HG03571 (cell line): ENCODE data around the gene HMCN2.

Experiments
- ATAC-seq: cut with Tn5 transposase; IDR thresholded peaks from one replicate; pipeline ENCODE4 v1.9.1; 2021; ENCODE audit not compliant: unreplicated experiment

HMCN2 gene

DNA sequence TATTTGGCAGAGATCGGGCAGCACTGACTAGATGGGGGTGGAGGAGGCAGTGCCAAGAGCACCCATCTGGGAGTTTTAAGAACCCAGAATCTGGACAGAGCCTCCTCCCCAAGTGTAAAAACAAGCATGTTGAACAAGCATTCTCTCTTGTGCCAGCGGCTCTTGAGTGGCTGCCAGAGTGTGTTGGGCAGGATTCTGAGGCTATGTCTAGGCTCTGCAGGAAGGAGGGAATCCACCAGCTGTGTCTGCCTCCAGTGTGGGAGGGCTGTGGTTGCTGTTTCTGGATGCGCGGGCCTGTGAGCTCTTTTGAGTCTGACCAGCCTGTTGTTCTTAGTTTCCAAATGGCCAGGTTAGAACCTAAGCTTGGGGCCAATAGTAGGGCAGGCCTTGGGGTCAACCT is 39.8 kb downstream of the HMCN2 start:
- no peak for ATAC-seq

DNA sequence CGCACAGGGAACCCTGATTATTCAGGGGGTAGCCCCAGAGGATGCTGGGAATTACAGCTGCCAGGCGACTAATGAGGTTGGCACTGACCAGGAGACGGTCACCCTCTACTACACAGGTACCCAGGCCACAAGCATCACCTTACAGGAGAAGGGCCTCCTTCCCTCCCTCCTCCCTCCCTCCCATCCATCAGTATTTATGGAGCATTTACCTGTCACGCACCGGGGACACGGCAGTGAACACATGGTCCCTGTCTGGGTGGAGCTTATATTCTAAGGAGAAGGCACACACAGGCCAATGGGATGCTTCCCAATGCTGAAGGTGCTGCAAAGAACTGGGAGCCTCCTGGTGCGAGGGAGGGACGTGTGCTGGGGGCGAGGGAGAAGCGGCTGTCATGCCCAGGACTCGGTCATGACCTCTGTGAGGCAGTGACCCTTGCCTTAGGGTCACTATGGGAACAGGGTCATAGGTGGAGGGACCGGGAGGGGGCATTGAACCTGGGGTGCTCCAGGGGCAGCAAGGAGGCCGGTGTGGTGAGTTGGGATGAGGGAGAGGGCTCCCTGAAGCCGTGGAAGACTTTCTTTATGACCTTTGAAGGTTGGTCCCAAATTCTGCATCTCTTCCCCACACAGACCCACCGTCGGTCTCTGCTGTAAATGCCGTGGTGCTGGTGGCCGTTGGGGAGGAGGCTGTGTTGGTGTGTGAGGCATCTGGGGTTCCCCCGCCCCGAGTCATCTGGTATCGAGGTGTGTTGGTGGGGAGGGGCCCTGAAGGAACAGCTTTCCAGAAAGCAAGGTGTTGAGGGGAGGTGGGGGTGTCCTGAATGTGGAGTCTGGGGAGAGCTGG is 41.5 kb downstream of the HMCN2 start:
- ATAC-seq = no peak

DNA sequence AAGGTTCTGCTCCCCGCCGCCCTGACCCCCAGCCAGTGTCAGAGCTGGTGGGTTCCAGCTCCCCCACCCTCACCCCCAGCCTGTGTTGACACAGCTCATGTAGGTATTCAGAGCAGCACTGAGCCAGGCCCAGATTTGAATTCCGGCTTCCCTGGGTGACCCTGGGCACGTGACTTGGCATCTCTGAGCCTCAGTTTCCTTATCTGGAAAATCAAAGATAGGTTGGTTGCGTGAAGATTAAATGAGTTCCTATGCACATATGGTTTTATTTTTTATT is 42.0 kb downstream of the HMCN2 start:
- no peak for ATAC-seq

DNA sequence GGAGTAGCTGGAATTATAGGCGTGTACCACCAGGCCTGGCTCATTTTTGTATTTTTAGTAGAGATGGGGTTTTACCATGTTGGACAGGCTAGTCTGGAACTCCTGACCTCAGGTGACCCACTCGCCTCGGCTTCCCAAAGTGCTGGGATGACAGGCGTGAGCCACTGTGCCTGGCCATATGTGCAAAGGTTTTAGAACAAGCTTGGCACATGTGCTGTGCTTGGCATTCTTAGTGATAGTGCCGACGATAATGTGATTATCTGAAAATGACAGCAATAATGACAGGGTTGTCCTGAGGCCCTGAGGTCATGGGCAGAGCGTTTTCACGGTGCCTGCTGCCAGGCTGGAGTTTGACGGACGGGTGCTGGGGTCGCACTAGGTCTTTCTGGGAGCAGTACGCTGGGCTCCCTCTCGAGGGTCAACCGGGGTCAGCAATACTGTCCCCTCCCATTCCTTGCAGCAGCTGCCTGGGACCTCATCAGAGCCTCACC is 42.6 kb downstream of the HMCN2 start:
- no peak for ATAC-seq

DNA sequence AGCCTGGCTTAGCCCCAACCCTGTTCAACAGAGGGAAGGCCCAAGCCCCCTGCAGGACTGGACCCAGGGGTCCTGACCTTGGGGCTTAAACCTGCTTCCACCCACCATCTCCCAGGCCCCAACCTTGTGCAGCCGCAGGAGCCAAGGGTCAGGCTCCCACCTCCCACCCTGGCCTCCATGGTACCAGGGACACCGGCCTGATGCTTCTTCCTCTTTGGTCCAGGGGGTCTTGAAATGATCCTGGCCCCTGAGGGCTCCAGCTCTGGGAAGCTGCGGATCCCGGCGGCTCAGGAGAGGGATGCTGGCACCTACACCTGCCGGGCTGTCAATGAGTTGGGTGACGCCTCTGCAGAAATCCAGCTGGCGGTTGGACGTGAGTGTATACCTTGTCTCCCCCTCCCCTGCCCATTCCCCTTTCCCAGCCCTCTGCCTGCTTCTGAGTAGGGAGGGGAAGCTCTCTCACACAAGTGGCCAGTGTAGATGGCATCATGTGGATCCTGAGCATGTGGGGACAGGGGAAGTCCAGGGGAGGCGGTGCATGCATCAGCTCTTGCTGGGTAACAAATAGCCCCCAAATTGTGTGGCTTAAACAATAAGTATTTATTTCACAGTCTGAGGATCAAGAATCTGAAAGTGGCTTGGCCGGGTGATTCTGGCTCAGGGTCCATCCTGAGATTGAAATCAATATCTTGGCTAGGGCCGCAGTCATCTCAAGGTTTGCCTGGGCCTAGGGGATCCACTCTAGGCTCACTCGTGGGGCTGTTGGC is 44.3 kb downstream of the HMCN2 start:
- ATAC-seq = no peak

DNA sequence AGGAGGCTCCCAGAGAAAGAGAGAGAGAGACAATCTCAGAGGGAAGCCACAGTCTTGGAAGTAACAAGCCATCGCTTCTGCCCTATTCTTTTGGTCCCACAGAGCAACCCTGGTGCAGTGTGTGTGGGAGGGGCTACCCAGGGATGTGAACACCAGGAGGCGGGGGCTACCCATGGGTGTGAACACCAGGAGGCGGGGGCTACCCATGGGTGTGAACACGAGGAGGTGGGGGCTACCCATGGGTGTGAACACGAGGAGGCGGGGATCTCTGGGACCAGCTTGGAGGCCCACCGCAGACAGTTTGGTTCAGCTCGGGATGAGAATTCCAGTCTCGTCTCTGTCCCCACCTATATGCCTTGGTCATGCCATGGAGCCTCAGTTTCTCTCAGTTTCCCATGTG is 44.9 kb downstream of the HMCN2 start:
- ATAC-seq = no peak

DNA sequence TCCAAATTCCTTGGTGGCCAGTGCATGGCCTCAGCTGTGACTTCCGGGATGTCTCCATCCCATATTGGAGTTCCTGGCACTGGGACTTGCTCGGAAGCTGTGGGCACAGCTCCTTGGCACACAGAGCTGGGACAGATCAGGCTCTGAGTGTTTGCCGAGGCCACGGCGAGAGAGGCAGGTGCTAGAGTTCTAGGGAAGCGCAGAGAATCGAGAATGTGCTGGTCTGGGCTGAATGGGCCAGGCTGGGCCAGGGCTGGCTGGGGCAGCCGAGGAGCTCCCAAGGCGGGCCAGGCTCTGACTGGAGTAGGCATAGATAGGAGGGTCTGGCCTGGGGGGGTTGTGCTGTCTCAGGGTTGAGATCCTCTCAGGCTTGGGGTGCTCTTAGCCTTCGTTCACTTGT is 45.4 kb downstream of the HMCN2 start:
- no peak for ATAC-seq

DNA sequence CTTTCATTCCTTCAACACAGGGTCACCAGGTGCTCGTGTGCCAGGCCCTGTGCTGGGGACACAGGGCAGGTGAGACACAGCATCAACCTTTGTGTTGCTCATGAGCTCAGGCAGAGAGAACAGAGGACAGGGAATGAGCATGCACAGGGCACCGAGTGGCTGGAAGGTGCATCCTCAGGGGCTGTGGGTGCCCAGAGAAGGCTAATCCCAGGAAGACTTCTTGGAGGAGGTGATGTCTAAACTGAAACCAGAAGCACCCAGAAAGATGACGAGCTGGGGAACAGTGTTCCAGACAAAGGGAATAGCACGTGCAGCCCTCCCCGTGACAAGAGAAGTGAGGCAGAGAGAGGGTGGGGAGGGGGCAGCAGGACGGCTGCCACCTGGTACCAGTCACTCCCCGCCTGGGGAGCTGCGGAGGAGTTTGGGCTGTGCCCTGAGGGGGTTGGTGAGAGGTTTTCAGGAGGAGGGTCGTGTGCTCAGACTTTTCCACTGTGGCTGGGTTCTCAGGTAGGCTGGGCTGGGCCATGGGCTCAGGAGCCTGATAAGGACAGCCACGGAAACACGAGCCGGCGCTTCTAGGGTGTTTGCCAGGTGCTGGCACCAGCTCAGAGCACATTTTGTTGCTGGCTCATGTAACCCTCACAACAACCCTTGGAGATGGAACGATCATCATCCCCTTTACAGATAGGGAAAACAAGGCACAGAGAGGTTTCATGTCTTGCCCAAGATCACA is 46.0 kb downstream of the HMCN2 start:
- ATAC-seq = no peak

DNA sequence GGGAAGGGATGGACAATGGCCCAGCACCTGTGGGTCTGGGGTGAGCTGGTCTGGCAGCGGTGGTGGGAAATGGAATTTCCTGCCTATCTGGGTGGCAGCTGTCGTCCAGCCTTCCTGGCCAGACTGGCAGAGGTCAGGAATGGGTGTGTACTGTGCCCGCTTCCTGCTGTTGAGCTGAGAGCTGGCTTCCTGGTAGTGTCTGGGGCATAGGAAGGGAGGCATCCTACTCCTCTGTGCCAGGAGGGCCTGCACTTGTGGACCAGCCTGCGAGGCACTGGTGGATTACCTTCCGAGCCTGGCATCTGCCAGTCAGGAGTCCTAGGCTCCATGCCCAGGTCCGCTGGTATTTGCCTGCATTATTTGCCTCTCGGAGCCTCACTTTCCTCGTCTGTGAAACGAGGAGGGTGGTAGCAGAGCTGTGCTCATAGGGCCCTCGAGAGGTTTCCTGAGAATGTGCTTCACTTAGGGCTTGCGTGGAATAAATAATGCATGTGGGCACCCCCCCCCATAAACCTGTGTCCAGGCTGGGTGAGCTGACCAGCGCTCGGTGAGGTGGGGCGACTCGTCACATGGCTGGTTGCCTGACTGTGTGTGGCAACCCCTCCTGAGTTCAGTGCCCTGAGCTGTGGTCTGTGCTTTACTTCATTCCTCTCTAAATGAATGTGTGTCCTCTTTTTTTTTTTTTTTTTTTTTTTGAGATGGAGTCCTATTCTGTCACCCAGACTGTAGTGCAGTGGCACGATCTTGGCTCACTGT is 47.7 kb downstream of the HMCN2 start:
- no peak for ATAC-seq

DNA sequence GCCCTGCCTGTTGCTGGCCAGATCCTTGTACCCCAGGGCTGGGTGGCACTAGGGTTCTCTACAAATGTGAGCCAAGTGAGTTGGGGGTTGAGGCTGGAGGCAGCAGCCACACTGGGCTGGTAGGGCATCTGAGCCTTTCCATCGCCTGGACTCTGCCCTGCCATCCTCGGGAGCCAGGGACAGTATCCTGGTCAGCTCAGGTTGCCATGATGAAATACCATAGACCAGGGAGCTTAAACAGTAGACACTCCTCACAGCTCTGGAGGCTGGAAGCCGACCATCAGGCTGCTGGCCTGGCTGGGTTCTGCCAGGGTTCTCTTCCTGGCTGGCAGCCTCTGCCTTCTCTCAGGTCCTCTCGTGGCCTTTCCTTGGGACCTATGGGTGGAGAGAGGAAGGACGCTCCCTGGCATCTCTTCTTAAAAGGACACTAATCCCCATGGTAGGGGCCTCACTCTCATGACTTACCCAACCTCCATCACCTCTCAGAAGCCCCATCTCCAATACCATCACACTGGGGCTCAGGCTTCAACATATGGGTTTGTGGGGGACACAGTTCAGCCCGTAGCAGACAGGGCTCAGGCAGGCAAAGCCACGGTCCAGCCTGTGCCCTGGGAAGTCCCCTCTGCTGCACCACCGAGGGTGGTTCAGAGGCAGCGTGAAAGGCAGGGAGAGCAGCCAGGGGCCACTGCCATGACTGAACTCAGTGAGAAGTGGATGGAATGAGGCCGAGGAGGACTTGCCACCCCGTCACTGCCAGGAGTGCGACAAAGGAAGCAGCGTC is 50.1 kb downstream of the HMCN2 start:
- no peak for ATAC-seq

DNA sequence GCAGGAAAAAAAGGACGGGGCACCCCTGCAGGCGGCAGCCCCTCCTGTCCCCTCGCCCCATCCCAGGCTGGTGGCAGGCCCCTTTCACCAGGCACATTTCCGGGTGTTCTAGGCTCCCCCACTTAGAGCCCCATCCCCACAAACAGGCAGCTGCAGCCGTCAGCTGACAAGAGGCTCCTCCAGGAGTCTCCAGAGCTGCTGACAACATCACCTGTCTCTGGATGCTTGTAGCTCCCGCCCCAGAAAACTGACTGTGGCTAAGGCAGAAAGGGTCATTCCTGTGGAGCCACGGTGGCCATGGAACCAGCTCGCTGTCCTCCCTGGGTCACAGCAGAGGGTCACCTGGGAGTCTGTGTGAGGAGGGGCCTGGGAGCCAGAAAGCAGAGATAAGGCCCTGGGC is 50.9 kb downstream of the HMCN2 start:
- ATAC-seq = no peak

DNA sequence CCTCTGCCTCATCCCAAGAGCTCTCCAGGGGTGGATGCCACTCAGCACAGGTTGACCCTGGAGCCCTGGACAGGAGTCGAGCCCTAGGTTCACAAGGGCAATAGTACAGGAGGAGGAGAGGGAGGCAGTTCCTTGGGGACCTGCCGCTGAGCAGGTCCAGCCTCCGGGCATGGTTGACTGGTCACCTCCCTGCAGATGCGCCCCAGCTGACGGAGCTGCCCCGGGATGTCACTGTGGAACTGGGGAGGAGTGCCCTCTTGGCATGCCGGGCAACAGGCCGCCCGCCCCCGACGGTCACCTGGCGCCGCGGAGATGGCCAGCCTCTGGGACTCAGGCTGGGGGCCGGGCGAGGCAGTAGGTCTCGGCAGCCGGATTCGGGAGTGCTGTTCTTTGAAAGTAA is 53.7 kb downstream of the HMCN2 start:
- ATAC-seq = no peak

DNA sequence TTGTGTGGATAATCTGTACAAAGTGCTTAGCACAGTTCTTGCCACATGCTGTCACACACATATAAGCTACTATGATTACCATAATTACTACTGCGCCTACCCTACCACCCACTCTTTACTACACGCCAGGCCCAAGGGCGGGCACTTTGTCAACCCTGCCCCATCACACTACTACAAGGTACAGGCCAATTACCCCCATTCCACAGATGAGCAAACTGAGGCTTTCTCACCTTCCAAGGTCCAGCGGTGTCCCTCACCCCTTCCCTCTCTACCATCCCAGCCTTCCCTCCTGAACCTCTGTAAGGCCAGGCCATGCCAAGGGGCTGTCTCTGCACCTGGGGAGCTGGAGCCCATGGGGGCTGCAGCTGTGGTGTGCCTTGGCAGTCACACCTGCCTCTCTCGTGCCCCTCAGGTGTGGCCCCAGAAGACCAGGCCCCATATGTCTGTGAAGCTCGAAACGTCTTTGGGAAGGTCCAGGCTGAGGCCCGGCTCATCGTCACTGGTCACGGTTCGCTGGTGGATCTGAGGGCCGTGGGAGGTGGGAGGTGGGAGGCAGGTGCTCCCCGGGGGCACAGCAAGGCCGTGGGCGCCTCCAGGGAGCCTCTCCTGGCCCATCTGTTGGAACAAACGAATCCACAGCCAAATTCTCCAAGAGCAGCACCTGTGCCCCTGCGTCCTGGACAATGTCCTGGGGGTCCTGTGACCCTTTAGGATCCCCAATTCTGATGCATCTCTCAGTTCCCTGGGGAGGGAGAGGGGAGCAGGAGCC is 54.6 kb downstream of the HMCN2 start:
- no peak for ATAC-seq

DNA sequence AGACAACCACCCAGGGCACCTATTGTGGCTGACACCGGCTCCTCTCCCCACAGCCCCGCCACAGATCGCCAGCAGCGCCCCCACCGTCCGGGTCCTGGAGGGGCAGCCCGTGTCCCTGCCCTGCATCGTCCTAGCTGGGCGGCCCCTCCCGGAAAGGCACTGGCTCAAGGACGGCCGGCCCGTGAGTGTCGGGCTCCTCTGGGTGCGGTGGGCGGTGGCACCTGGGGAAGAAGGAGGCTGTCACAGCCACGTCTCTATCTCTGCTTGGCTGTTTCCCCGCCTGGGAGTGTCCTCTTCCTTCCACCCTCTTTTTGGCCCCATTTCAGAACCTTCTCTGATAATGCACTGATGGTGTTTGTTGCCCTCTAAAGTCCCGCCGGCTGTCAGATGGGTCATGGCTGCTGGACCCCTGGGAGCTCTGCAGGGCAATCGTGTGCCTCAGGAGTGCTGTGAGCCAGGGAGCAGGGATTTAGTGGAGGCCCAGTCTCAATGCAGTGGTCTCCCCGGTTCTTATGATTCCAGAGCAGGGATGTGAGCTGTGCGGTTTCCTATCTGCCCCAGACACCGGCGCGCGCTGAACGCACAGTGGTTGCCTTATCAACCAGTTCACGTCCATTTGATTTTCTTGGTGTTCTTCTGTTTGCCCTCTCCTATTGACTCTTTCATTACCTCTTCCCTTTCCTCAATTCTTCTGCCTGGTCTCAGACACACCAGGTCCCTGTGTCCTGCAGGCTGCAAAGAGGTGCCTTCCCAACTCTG is 55.3 kb downstream of the HMCN2 start:
- ATAC-seq = no peak

DNA sequence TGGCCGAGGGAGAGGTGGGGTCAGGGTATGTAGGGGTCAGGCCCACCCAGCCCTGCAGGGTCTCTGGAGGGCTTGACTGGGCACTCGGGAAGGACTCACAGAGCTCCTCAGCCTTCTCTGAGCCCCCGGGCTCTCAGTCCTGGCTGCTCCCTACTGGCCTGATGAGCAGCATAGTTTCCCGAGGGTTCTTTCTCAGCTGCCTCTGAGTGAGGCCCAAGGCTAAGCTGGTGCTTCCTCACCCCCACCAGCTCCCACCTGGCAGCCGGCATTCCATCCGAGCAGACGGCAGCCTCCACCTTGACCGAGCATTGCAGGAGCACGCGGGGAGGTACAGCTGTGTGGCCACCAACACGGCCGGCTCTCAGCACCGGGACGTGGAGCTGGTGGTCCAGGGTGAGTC is 56.0 kb downstream of the HMCN2 start:
- ATAC-seq = no peak

DNA sequence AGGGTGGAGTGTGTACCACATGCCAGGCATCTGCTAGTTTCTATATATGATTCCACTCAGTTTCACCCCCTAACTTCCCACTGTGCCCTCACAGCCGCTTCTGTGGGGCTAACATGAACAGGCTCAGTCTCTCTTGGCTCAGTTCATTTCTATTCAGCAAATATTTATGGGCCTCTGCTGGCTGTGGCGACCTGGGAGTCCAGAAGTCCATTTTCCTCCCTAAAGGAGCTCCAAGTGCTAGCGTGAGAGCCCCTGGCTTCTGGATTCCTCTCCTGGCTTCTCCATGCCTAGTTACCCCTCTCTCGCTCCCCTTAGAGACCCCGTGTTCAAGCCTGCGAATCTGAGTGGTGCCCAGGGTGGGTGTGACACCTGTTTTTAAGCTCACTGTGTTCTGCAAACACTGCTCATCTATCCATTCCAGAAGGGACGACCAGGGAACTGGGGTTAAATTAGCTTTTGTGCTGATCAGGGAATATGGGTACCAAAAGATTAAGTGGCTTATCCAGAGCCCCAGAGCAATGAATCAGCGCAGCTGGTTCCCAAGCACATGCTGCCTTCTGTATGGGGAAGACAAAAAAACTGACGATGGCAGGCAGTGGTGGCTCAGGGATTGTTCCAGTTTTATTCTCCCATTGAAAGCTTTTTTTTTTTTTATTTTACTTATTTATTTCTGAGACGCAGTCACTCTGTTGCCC is 57.6 kb downstream of the HMCN2 start:
- no peak for ATAC-seq

DNA sequence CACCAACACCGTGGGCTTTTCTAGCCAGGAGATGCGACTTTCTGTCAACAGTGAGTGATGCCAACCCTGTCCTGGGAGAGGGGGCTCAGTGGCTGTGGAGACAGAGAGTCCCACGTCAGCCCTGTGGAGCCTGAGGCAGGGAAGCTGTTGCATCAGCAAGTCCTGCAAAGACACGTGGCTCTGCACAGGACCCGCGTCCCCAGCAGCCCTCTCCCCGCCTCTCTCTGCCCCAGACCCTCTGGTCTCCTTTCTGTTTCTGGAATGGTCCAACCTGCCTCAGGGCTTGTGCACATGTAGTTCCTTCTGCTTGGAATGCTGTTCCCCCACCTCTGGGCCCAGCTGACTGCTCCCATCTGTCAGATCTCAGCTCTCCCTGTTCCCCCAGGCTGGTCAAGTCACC is 60.4 kb downstream of the HMCN2 start:
- no peak for ATAC-seq

DNA sequence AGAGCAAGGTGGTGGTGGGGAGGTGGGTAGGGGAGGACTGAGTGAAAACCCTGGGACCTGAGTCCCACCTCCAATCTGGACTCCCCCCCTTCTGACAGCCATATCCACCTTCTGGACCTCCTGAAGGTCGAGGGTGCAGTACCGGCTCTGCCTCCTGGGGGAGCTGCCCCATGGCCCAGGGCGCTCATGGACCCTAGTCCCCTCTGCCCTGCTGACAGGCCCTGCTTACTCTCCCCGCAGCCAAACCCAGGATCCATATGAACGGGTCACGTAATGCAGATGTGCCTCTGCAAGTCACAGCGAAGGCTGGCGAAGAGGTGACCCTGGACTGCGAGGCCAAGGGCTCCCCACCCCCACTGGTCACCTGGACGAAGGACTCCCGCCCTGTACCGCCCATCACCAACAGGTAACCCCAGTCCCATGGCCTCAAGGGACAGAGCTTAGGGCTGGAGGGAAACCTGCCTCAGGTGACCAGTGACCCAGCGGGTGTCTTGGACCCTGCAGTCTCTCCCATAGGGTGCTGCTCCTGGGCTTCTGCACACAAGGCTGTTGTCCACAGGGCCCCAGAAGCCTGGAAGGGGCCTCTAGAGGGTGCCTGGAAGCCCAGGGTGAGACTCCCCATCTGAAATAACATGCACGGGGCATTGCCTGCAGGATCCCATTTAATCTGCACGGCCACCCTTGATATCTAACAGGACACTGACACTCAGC is 61.7 kb downstream of the HMCN2 start:
- no peak for ATAC-seq
